Measurements from ENCODE around the gene USP51.
"Not testable (repeated sequence)": the region's sequence is repeated elsewhere in the genome, so short reads cannot be mapped to it uniquely, and the experiment has no call there.

USP51 gene

DNA sequence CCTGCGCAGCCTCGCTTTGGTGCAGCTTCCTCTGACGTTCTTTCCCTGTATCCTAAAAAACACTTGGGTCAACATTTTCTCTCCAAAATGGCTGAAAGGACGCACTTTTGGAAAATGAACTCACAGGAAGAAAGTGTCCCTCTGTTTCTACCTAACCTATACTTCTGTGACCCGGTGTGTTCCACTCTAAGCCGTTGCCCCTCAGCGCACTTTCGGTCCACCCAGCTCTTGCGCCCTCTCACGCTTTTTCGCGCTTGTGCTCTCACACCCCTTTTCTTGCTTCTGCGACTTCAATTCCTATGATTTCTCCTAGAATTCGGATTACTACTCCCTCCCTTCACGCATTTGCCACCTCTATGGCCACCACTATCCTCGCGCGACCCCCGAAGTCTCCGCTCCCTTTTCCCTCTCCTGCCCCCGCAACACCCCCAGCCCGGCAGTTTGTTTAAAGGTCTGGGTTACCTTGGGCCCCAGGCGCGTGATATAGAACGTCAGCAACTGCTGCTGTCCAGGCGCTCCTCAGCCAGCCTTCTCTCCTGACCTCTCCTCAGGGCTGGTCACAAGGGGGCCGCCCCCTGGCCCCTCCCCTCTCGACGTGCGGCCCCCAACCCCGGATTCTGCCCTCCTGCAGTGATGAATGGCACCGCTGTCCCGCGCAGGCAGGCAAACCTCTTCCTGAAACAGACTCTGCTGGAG lies at the start of gene USP51:
TSS of gene USP51 (minus strand) at position 535 of the 696 bp plus-strand sequence. CDS start 909 bp downstream, outside the sequence.
- DNase-seq, result no peak

DNA sequence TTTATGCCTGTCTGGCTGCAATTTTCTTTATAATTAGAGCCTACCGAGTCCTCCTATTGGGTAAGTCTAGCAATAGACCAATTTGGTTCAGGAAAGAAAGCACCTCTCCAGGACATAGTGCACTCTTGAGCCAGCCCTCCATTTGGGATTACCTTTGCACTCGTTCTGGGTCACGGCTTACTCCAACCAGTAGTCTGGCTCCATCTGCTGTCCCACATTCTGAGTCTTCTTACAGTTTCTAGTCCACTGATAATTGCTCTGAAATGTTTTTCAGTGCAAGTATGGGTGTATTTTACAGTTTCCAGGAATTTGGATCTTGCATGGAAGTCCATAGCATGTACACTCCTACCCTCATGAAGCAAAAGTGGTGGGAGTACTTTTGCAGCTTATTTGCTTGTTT lies 34.8 kb upstream of the USP51 start:
- DNase-seq, result no peak

DNA sequence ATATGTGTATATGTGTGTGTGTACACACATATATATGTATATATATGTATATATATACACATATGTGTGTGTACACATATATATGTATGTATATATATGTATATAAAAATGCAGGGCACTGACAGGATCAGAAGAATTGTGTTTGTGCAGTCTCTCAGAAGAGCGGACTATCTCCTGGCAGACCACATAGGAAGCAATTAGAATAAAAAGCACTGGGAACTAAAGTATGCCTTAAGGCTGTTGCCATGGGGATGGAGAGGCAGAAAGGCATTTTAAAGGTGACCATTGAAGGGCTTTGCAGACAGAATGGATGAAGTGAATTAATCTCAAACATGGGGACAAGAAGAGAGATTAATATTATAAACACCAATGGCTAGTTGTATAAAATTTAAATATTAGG lies 33.7 kb upstream of the USP51 start:
- DNase-seq, result no peak

DNA sequence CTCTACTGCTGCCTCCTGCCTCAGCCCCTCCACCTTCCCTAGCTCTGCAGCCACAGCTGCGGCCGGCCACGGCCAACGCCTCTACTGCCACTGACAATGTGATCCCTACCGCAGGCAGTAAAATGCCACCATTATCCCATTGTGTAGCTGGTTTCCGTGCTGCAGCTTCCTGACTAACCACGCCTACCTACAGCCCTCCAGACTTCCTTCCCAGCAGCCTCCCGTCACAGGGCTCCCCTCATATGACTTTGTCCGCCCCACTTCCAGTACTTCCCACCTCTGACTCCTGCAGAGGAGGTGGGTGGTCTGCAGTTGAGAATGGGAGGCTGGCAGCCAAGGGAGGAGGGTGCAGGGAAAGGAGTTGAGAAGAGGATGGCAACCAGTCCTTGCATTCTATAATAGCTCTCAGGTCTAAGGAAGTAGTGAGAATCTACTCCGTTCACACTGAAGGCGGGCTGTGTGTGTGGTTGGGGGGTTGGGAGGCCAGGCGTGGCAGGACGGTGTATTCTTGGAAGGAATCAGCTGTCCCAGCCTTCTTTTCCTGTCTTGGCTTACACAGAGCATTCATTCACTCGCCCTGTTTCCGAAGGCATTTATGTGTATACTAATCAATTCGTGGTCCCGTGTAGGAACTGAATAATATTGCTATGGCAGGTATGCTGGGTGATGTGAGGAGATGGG lies 33.1 kb upstream of the USP51 start:
- DNase-seq, result no peak

DNA sequence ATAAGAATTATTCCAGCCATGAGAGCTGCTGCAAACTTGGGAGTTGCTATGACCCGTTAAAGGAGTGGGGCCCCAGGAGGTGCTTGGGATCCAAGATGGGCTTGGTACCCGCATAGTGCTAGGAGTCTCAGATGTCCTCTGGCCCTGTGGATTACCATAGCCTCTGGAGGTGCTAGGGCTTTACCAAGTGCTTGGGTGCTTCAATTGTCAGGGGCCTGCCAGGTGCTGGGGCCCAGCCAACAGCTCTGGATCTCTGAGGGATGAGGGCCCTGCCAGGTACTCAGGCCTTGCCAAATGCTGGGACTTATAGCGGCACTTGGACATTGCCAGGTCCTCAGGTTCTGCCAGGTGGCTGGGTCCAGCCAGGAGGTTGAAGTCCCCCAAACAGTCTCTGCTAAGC lies 32.0 kb upstream of the USP51 start:
- DNase-seq, result no peak

DNA sequence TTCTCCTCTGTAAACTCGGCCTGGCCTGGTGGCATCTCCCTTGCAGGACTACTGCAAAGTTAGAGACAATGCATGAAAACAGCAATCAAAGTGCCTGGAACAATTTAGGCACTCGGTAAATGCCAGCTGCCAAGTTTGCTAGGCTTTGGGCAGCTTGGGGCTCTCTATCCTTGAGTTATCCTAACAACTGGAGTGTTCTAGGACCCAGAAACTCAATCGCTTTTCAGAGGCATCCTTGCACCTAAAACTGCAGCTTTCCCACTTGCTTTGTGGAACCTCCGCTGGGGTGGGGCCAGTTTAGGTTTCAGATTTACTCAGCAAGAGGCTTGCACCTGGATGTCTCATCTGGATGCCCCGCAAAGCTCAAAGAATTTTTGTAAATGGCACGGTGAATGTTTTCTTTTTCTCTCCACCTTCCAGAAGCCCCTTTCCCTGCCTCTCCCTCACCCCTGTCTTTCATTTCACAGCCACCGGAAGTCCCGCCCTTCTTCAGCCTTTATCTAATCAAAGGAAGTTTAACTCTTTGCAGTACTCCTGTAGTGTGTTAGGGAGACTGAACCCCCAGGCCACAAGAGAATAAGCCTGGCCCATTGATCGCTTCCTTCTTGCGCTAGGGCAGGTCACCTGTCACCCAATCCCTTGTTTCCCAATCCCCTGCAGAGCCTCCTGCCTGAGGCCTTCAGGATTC lies 27.3 kb upstream of the USP51 start:
- not testable (repeated sequence) for DNase-seq

DNA sequence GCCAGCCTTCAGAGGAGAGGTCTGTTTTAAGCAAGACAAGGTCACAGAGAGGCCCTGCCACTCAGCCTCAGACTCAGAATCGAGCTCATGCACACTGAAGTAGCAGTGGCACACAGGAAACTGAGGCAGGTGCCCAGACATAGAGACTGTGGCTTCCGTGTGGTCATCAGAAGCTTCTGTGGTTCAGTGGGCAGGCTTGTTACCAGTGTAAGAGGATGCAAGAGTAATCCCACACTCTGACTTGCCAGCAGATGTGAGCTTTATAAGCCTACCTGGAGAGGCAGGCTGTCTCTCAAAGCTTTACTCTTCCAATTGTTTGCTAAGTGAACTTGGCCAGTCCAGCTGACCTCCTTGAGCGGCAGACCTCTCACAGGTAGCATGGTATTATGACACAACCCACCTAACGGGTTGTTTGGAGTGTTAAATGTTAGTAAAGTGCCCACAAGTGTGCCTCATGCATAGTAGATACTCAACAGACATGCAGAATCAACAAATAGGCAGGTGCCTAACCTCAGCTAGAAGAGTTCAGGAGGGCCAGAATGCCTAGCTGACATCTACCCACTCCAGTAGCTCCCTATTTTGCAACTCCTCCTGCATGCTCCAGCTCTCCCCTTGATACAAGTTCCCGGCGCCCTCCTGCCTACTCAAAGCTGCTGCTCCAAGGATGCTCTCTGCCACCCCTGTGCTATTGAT lies 23.5 kb upstream of the USP51 start:
- not testable (repeated sequence) for DNase-seq

DNA sequence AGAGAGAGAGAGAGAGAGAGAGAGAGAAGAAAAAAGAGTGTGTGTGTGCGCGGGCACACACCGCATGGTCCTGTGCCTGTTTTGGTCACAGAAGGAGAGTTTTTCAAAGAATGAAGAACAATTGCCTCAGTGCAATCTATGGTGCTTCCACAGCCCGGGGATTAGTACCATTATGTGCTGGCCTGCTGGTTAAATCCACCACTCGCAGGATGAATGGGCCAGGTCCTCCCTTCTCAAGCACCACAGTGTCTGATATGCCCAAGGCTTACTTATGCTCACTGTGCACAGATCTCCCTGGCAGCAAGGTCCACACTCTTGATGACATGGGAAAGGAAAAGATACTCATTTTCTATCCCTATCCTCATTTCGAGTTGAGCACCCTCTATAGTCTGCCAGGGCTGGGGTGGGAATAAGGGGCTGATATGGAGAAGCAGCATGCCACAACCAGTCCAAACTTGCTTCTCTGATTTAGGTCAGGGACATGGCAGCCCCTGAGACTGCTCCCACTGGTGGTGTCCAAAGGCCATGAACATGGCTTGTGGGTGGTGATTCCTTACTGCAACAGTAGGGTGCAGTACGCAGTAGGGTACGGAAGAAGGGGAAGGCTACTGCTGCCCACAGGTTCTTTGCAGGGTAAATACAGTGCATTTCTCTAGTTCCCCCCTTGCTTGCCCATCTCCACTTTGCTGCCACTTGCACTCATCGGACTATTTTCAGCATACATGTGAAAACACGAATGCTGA lies 18.9 kb upstream of the USP51 start:
- DNase-seq, result not testable (repeated sequence)

DNA sequence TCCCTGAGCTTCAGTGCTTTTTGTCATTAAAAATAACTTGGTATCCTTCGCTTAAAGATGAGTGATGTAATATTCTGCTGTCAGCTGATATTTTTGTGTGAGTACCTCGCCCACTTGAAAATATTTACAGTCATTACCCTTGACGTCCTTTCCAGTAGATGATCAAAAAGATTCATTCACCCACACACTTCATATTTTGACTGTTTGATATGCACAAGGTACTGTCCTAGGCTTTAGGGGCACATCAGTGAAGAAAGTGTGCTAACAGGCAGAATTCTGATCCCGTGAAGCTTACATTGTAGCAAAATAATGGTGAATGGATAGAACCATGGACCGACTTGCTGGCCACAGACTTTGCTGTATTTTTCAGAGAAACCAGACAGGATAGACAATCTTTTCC lies 18.1 kb upstream of the USP51 start:
- not testable (repeated sequence) for DNase-seq

DNA sequence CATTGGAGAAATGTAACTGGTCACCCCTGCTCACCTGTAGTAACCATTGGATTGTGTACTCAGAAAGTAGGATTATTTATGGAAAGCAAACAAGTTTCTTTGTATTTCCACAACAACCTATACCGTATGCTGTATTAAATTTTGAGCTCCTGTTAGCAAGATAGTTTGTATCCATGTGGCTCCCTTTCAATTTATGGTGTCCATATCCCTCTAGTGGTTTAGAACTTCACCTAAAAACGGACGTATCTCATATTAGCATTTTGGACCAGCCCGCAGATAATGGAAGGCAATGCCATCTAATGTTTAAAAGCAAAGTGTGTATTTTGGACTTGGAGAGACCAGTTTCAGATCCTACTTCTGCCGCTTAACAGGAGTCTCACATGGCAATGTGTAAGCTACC lies 17.4 kb upstream of the USP51 start:
- DNase-seq, result not testable (repeated sequence)

DNA sequence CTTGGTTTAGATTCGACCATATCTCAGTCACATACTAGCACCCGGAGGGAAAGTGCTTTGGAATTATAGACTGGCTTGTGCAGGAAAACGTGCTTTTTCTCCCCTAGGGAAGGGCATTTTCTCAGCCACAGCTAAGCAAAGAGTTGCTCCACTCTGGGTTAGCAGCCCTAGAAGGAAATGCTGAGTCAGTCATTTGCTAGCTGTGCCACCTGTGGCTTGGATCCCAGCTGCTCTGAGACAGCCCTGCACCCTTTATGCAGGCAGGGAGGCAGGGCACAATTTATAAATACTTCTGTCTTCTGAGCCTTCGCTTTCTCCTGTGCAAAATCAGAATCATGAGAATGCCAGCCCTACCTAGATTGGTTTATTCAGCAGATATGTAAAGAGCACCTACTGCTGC lies 1.3 kb upstream of the USP51 start:
- no peak for DNase-seq

DNA sequence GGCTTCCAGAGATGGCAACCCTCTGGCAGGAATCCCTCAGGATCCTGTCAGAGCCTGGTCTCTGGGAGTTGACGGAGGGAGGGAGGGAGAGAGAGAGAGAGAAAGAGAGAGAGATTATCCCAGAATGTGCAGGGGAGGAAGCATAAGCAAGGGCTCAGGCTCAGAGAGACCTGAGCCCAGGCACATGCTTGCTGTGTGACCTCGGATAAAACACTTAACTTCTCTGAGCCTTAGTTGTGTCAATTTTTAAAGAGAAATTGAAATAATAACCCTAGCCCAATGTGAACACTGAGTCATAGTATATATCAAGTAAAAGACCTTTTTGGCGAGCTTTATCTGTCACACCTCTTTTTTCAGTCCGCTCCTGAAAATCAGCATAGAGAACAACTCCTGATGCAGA lies 473 bp upstream of the USP51 start:
- DNase-seq, result no peak

DNA sequence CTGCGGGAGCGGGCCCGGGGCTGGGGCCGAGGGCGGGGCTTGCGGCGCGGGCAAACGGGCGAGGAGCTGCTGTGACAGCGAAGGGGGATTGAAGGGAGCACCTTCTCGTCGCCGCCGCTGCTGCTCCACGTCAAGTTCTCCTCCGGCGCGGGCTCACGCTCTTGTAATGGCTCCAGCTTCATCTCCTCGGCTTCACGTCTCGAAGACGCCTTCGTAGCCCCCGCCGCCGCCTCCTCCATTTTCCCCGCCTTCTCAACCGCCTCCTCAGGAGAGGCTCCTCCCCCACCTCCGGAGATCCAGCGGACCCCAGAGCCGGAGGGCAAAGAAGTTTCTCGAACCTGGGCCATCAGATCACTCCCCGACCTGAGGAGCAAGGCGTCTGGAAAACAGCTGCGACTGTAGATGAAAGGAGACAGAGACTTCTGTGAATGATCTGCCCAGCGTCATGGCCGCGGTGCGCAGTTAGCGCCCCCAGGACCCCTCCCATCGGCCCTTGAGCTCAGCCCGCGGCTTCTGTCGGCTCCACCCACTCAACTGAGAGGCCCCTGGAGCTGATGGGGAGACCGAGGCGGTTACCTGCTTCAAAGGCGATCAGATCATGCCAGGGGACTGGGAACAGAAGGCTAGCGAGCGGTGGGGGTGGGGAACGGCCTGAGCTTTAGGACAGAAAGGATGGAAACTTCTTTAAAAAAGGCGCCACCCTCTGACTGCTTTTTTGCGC lies 895 bp downstream of the USP51 start:
- peak; percentile 46 for DNase-seq

DNA sequence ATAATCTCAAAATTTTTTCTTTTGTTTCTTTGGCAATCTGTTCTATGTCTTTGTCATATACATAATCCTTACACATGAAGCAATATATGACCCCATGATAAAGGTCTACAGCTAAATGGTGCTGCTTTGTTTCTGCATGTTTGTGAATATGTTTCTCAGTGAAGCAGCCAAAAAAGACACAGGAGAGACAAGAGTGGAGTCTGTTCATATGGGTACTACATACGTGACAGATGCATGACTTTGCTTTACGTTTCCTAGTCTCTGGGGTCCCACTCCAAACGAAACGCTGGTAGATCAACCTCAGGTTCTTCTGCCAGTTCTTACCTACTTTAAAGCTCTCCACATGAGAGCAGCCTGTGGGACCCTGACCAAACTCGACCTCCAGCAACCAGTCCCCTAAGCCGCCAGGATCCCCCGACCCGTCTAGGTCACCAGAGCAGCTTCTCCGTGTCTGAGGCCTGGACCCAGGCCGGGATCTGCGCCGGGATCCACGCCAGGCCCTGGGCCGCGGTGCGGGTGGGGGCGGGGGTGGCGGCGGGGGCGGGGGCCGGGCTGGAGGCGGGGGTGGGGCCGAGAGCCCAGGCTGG lies 1.5 kb downstream of the USP51 start:
- DNase-seq, result no peak

DNA sequence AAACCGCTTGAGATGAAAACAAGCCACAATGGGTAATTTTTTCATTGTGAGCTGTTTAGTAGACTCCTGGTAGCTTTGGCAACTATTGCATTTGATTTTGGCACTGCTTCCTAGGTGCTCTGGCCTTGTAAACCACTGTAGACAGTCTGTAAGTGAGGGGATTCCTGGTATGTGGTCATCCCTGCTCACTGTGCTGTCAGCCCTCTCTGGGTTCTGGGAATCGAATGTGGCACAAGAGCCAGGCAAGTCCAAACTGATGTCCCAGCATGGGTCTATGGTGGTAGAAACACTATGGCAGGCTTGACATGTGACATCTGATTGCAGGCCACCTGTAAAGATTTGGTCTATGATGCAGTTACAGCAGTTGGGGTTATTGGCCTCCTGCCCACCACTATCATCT lies 2.5 kb downstream of the USP51 start:
- DNase-seq, result no peak

DNA sequence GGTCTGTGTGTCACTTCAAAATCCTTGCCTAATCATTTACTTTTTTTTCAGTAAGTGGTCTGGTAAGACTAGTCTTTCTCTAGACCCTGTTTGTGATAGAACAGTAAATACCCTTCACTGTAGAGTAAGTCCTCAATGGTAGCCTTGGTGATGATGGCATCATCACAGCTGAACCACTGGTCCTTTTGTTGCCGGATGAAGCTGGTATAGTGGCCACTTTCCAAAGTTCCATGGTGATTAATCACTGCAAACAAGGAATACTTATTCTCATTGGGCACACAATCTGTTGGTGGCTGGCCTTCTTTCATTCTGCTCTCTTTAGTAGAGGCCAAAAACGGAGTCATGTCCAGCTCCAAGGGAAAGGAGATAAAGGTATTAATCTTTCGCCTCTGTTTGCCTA lies 2.9 kb downstream of the USP51 start:
- no peak for DNase-seq

DNA sequence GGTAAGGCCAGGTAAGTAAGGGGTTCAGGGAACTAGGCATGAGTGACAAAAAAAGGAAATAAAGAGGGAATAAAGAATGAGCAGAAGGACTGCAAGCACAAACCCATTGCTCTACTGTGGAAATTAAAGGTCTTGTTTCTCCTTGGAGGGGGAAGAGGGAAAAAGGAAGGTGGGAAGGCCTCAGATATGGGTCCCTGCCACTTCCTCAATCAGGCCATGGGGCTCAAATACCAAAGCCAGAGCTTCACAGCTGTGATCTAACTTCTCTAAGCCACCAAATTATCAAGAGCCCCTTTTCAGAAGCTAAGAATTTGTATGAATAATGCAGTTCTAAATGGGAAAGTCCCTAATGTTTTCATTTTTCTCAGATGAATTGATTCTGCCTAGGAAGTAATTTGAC lies 4.7 kb downstream of the USP51 start:
- no peak for DNase-seq

DNA sequence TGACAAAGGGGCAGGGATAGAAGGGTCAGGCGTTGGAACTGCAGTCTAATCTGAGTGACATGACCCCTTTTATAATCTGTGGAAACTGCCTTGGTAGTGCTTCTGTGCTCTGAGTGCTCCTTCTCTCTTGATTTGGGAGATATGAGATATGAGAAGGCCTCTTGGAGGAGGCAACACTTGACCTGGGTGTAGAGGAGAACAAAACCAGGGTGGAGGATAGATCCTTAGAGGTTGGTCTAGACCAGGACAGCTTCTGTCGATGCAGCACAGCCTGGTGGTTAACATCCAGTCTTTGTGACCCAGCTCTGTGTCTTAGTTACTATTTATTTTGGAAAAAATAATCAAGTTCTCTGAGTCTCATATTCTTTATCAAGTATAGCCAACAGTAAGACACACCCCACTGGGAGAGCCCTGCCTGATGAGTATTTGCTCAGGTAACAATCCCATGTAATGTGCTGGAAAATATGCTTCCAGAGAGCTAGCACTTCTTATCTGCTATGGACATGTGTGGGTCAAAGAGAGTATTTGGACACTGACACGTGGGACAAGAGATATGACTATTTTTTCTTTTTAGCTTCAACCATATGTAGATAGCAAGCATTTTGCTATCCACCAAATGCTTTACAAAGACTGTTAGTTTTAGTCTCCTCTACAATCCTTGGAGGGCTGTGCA lies 9.1 kb downstream of the USP51 start:
- no peak for DNase-seq

DNA sequence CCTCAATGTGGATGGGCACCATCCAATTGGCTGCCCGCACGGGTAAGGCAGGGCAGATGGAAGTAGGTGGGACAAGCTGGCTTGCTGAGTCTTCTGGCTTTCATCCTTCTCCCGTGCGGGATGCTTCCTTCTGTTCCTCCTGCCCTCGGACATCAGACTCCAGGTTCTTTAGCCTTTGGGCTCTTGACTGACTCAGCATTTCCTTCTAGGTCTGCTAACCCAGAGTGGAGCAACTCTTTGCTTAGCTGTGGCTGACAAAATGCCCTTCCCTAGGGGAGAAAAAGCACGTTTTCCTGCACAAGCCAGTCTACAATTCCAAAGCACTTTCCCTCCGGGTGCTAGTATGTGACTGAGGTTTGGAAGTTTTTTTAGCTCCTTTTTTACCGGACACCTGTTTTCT lies 9.7 kb downstream of the USP51 start:
- DNase-seq, result not testable (repeated sequence)

DNA sequence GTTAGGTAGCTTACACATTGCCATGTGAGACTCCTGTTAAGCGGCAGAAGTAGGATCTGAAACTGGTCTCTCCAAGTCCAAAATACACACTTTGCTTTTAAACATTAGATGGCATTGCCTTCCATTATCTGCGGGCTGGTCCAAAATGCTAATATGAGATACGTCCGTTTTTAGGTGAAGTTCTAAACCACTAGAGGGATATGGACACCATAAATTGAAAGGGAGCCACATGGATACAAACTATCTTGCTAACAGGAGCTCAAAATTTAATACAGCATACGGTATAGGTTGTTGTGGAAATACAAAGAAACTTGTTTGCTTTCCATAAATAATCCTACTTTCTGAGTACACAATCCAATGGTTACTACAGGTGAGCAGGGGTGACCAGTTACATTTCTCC lies 23.9 kb downstream of the USP51 start:
- DNase-seq, result not testable (repeated sequence)

DNA sequence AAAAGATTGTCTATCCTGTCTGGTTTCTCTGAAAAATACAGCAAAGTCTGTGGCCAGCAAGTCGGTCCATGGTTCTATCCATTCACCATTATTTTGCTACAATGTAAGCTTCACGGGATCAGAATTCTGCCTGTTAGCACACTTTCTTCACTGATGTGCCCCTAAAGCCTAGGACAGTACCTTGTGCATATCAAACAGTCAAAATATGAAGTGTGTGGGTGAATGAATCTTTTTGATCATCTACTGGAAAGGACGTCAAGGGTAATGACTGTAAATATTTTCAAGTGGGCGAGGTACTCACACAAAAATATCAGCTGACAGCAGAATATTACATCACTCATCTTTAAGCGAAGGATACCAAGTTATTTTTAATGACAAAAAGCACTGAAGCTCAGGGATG lies 24.5 kb downstream of the USP51 start:
- DNase-seq, result not testable (repeated sequence)
